ENCODE measurements around the gene KIRREL3.

DNA sequence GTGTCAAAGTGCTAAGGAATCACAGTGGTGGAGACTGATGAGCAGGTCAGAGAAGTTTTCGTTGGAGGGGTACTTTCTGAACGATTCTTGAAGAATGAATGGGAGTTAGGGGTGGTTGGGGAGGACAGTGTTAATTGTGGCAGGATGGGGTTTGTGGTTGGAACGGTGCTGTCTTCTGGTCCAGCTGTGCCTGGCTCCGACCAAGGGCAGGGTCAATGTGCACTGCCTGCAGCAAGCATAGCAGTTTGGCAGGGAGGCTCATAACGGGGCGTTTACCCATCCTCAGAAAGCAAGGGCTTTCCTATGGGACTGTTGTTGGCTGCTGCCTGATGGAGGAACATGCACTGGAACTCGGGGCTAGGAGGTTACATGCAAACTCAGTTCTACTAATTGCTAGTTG, 265.8 kb downstream of the KIRREL3 start:
- TF ChIP-seq CTCF (conservative IDR thresholded peaks at IDR 0.05; ENCODE audit: low read depth, low read length) (no peak), EZH2 (IDR thresholded peaks at IDR 0.05; ENCODE audit: low read length, unreplicated experiment) (no peak), EZH2phosphoT487 (IDR thresholded peaks at IDR 0.05; ENCODE audit: borderline replicate concordance, low read length) (no peak)

Data from PC-3 (cell line).